Measurements from ENCODE around the gene BICC1. TPM values are rescaled to one million over a fixed set of nuclear protein-coding genes. Genes with fewer than 3 reads are reported as not detected.

Gene BICC1
- total and polyA plus RNA-seq, 2 donors (not counting 3 experiments of a cell fraction or from before 2014, with no cell fraction given), result 0.06 to 0.29 TPM

DNA sequence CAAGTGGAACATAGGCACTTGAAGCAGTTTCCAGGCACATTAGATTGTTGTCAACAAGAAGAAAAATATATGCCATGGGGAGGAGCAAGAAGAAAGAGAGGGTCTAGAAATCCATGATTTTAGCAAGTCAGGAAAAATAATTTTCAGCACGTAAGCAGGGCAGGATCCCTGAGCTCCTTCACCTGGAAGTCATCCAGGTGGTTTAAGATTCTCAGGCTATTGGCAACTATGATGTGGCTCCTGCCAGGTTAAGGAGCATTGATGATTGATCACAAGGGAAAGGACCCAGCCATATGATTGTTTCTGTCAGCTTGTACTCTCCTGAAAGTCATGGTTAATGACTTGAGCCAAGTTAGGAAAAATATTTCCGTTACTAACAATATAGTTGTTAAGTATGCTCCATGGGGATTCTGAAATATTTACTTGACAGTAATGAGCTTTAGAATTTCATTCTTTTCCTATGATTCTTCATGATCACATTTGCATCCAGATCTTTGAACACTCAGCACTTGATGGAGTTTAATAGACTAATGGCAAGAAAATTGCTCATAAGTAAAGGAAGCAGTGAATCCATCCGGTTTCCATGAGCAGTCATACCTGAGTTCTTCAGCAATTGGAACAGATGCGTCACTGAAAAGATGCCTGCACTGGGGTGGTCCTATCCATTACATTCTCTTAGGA is 209.1 kb downstream of the BICC1 start:
- no peak overlapping the region for H3K4me2 ChIP-seq (ENCODE audit: insufficient read depth, low read length)
- FAIRE-seq (no peak), DNase-seq (ENCODE audit: low read depth, low spot score) (no peak)
- BruUV-seq (replicated peaks), result no TSS peak
- no peak overlapping the region for H2AFZ ChIP-seq (ENCODE audit: low read depth, low read length)
- no peaks in the 10 kb centered on the region for H3K4me1 ChIP-seq (ENCODE audit: control insufficient read depth, extremely low read depth, insufficient read depth, low read length)
- H3K9me3 ChIP-seq (replicated peaks; ENCODE audit: control insufficient read depth, insufficient read depth, low read length), result no peaks in the 10 kb centered on the region
- H3K27me3 ChIP-seq (ENCODE audit: control insufficient read depth in 2 of 2, insufficient read depth in 2 of 2, low read length in 2 of 2), result no peaks in the 10 kb centered on the region
- CTCF ChIA-PET, result no interaction called here
- H3K4me3 ChIP-seq (replicated peaks in 1 of 3; ENCODE audit: insufficient read depth in 1 of 3, low read depth in 1 of 3, low read length in 3 of 3), result no peak overlapping the region
- no peaks in the 10 kb centered on the region for H3K79me2 ChIP-seq (ENCODE audit: control insufficient read depth, insufficient read depth, low read length)
- H4K20me1 ChIP-seq (replicated peaks; ENCODE audit: control insufficient read depth, extremely low read depth, insufficient read depth, low read length), result no peaks in the 10 kb centered on the region
- dilution Hi-C loops (cut with MboI; ENCODE audit: extremely low pct_ligation_motif_present, low sequenced_read_pairs) (no loop called here), intact Hi-C loops (cut with micrococcal nuclease) (no loop called here)
- TF ChIP-seq POLR2AphosphoS5 (IDR thresholded peaks at IDR 0.05; ENCODE audit: insufficient read depth, low read depth, low read length) (no peak), GATA2 (IDR thresholded peaks at IDR 0.05; ENCODE audit: insufficient read depth, insufficient read length, low read depth, low read length) (no peak), FOS (IDR thresholded peaks at IDR 0.05; ENCODE audit: borderline replicate concordance, insufficient read depth, low read length) (no peak), MYC (IDR thresholded peaks at IDR 0.05; ENCODE audit: low read depth, low read length) (no peak)
- TF ChIP-seq, protein P1, sequence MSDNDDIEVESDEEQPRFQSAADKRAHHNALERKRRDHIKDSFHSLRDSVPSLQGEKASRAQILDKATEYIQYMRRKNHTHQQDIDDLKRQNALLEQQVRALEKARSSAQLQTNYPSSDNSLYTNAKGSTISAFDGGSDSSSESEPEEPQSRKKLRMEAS (IDR thresholded peaks at IDR 0.05; ENCODE audit: insufficient read depth, insufficient read length), result no peak
- H3K9me1 ChIP-seq (replicated peaks; ENCODE audit: control insufficient read depth, extremely low read depth, insufficient read depth, low read length), result no peaks in the 10 kb centered on the region
- H3K27ac ChIP-seq (ENCODE audit: insufficient read depth, low read depth, low read length), result no peak overlapping the region
- POLR2A ChIA-PET, result no interaction called here
- no peaks in the 10 kb centered on the region for H3K36me3 ChIP-seq (ENCODE audit: control insufficient read depth in 2 of 2, extremely low read depth in 1 of 2, insufficient read depth in 2 of 2, low read length in 2 of 2)
- no peak overlapping the region for H3K9ac ChIP-seq (replicated peaks; ENCODE audit: extremely low read depth, insufficient read depth, low read length)

- Histone ChIP-seq H2AFZ (ENCODE audit: low read depth, low read length) (no peak overlapping the region), H3K36me3 (ENCODE audit: control insufficient read depth in 2 of 2, extremely low read depth in 1 of 2, insufficient read depth in 2 of 2, low read length in 2 of 2) (no peaks in the 10 kb centered on the region), H3K27me3 (ENCODE audit: control insufficient read depth in 2 of 2, insufficient read depth in 2 of 2, low read length in 2 of 2) (no peaks in the 10 kb centered on the region), H3K9ac (replicated peaks; ENCODE audit: extremely low read depth, insufficient read depth, low read length) (no peak overlapping the region), H3K9me1 (replicated peaks; ENCODE audit: control insufficient read depth, extremely low read depth, insufficient read depth, low read length) (no peaks in the 10 kb centered on the region), H3K27ac (ENCODE audit: insufficient read depth, low read depth, low read length) (no peak overlapping the region), H4K20me1 (replicated peaks; ENCODE audit: control insufficient read depth, extremely low read depth, insufficient read depth, low read length) (no peaks in the 10 kb centered on the region), H3K4me1 (ENCODE audit: control insufficient read depth, extremely low read depth, insufficient read depth, low read length) (no peaks in the 10 kb centered on the region), H3K4me3 (replicated peaks in 1 of 3; ENCODE audit: insufficient read depth in 1 of 3, low read depth in 1 of 3, low read length in 3 of 3) (no peak overlapping the region), H3K4me2 (ENCODE audit: insufficient read depth, low read length) (no peak overlapping the region), H3K79me2 (ENCODE audit: control insufficient read depth, insufficient read depth, low read length) (no peaks in the 10 kb centered on the region), H3K9me3 (replicated peaks; ENCODE audit: control insufficient read depth, insufficient read depth, low read length) (no peaks in the 10 kb centered on the region)
- ChIA-PET CTCF (no interaction called here), POLR2A (no interaction called here)
- no peak for TF ChIP-seq POLR2AphosphoS5 (IDR thresholded peaks at IDR 0.05; ENCODE audit: insufficient read depth, low read depth, low read length)
- TF ChIP-seq, protein P1 (IDR thresholded peaks at IDR 0.05; ENCODE audit: insufficient read depth, insufficient read length), result no peak
- TF ChIP-seq POLR2A (IDR thresholded peaks at IDR 0.05; ENCODE audit: low read depth, low read length), result no peak
- TF ChIP-seq JUN (IDR thresholded peaks at IDR 0.05; ENCODE audit: borderline replicate concordance, insufficient read depth, insufficient read length, low read depth), result no peak
- no peak for TF ChIP-seq MYC (IDR thresholded peaks at IDR 0.05; ENCODE audit: low read depth, low read length)
- no peak for TF ChIP-seq GATA2 (IDR thresholded peaks at IDR 0.05; ENCODE audit: insufficient read depth, insufficient read length, low read depth, low read length)
- TF ChIP-seq FOS (IDR thresholded peaks at IDR 0.05; ENCODE audit: borderline replicate concordance, insufficient read depth, low read length), result no peak
- no peak for TF ChIP-seq EZH2 (IDR thresholded peaks at IDR 0.05; ENCODE audit: borderline replicate concordance, low read depth, low read length, severe bottlenecking)
- TF ChIP-seq, protein P2, sequence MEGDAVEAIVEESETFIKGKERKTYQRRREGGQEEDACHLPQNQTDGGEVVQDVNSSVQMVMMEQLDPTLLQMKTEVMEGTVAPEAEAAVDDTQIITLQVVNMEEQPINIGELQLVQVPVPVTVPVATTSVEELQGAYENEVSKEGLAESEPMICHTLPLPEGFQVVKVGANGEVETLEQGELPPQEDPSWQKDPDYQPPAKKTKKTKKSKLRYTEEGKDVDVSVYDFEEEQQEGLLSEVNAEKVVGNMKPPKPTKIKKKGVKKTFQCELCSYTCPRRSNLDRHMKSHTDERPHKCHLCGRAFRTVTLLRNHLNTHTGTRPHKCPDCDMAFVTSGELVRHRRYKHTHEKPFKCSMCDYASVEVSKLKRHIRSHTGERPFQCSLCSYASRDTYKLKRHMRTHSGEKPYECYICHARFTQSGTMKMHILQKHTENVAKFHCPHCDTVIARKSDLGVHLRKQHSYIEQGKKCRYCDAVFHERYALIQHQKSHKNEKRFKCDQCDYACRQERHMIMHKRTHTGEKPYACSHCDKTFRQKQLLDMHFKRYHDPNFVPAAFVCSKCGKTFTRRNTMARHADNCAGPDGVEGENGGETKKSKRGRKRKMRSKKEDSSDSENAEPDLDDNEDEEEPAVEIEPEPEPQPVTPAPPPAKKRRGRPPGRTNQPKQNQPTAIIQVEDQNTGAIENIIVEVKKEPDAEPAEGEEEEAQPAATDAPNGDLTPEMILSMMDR (IDR thresholded peaks at IDR 0.05; ENCODE audit: extremely low read depth in 1 of 2, insufficient read depth in 1 of 2, low read depth in 1 of 2, low read length in 2 of 2), result no peak
- BruUV-seq (replicated peaks), result no TSS peak
- intact Hi-C loops (cut with micrococcal nuclease) (no loop called here), dilution Hi-C loops (cut with MboI; ENCODE audit: extremely low pct_ligation_motif_present, low sequenced_read_pairs) (no loop called here)
- DNase-seq (ENCODE audit: low read depth, low spot score) (no peak), FAIRE-seq (no peak)
Measured at GRCh38 chr10:58723186-58723585, 210.5 kb downstream of the BICC1 start.
